Central memory CD8-positive, alpha-beta T cell (primary cell): ENCODE measurements around the gene CAV1.

ENCODE experiments used
- ATAC-seq: fragments of 150-1000 bp; cut with Tn5 transposase; replicated peaks from 2 replicates; pipeline ENCODE4 v1.10.0; 2022; ENCODE audit warnings: mild to moderate bottlenecking, moderate FRiP score, moderate number of reproducible peaks; ENCODE audit not compliant: poor library complexity, severe bottlenecking; ENCODE audit errors: extremely low read depth
- DNase-seq, 2 donors: peaks; one replicate each; pipeline ENCODE4 v3.0.0; 2021; ENCODE audit warnings: low spot score in 2 of 2
- H3K27ac Mint-ChIP-seq: one replicate; pipeline ENCODE4 v1.8.0; 2022; ENCODE audit warnings: low read depth, mild to moderate bottlenecking, moderate library complexity, mixed read lengths
- H3K27me3 Mint-ChIP-seq: one replicate; pipeline ENCODE4 v1.8.0; 2022; ENCODE audit warnings: mixed read lengths
- H3K36me3 Mint-ChIP-seq: one replicate; pipeline ENCODE4 v1.8.0; 2022; ENCODE audit warnings: mild to moderate bottlenecking, moderate library complexity, mixed read lengths; ENCODE audit not compliant: insufficient read depth
- H3K4me1 Mint-ChIP-seq: one replicate; pipeline ENCODE4 v1.8.0; 2022; ENCODE audit warnings: mixed read lengths
- H3K4me3 Mint-ChIP-seq: one replicate; pipeline ENCODE4 v1.8.0; 2022; ENCODE audit warnings: mild to moderate bottlenecking, moderate library complexity, mixed read lengths
- H3K9me3 Mint-ChIP-seq: one replicate; pipeline ENCODE4 v1.8.0; 2022; ENCODE audit warnings: mixed read lengths

The CAV1 gene

DNA sequence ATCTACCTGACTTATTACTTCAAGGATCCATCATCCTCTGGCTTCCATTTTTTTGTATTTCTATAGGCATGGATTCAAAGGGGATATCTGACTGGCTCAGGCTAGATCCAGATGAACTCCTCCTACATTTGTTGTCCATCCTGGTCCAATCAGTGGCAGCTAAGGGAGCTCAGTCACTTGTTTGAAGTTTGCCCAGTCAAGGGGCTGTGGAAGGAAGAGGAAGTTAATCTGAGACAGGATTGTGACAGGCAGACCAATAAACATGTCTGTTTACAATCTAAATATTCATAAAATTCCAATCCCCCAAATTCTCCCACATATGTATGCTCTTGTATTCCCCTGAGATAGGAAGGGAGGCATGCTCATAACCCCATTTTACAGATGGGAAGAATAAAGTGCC is 48.7 kb downstream of the CAV1 start:
- H3K4me3 Mint-ChIP-seq: no peak overlapping the region
- no peak overlapping the region for H3K27ac Mint-ChIP-seq
- peaks cover 24% of the 10 kb centered on the region for H3K27me3 Mint-ChIP-seq
- H3K4me1 Mint-ChIP-seq: no peaks in the 10 kb centered on the region
- no peaks in the 10 kb centered on the region for H3K9me3 Mint-ChIP-seq
- DNase-seq (no peak), ATAC-seq (no peak)
- no peaks in the 10 kb centered on the region for H3K36me3 Mint-ChIP-seq

DNA sequence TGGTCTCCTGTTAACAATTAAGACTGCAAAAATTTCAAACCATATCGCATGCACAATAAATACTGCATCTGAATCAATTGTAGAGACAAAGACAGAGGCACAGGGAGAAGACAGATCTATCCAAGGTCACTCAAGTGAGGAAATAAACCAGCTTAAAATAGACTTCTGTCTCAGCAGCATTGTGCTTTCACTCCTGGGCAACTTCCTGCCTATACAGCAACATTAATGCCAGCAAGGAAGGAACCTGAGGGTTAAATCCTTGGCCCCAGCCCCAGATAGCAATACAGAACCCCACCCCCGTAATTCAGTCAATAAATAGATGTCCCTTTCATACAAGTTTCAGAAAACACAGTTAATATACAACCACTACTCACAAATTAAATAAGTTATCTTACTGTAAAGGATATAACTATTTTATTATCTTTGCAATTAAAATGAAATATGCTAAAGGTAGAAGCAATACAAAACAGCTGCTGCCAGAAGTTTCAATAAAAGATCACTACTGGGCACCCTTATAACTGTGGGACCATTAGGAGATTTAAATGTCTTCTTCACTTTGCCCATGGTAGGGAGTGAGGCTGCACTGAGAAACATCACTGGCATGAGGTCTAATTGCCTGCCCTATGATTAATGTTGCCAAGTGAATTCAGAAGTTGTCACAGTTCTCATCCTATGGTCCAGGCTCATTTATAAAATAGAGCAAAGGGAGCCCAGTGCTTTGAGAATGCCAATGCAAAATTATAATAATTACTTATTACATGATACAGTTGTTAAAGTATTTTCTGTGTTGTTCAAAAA is 49.4 kb downstream of the CAV1 start:
- ATAC-seq (no peak), DNase-seq (no peak)
- H3K27me3 Mint-ChIP-seq: peaks cover 24% of the 10 kb centered on the region
- H3K36me3 Mint-ChIP-seq: no peaks in the 10 kb centered on the region
- no peaks in the 10 kb centered on the region for H3K9me3 Mint-ChIP-seq
- no peak overlapping the region for H3K27ac Mint-ChIP-seq
- no peaks in the 10 kb centered on the region for H3K4me1 Mint-ChIP-seq
- no peak overlapping the region for H3K4me3 Mint-ChIP-seq

DNA sequence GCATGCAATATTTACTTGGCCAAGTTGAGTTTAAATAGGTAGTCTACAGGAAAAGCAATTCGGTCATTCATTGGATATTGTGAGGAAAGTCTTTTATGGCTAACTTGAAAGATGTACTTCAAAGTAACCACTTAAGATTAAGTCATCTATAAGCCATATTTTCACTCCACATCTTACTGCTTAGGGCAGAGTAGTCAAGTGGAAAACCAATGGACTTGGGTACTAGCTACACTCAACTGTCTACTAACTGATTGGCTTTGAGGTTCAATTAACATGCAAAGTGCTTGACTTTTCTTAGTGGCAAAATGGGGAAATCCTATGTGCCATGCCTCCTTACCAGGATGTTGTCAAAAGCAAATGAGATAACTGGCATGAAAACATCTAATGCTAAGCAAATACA is 51.0 kb downstream of the CAV1 start:
- H3K27ac Mint-ChIP-seq: no peak overlapping the region
- no peaks in the 10 kb centered on the region for H3K4me1 Mint-ChIP-seq
- DNase-seq (no peak), ATAC-seq (no peak)
- H3K36me3 Mint-ChIP-seq: no peaks in the 10 kb centered on the region
- H3K9me3 Mint-ChIP-seq: no peaks in the 10 kb centered on the region
- H3K27me3 Mint-ChIP-seq: peaks cover 8% of the 10 kb centered on the region
- H3K4me3 Mint-ChIP-seq: no peak overlapping the region

DNA sequence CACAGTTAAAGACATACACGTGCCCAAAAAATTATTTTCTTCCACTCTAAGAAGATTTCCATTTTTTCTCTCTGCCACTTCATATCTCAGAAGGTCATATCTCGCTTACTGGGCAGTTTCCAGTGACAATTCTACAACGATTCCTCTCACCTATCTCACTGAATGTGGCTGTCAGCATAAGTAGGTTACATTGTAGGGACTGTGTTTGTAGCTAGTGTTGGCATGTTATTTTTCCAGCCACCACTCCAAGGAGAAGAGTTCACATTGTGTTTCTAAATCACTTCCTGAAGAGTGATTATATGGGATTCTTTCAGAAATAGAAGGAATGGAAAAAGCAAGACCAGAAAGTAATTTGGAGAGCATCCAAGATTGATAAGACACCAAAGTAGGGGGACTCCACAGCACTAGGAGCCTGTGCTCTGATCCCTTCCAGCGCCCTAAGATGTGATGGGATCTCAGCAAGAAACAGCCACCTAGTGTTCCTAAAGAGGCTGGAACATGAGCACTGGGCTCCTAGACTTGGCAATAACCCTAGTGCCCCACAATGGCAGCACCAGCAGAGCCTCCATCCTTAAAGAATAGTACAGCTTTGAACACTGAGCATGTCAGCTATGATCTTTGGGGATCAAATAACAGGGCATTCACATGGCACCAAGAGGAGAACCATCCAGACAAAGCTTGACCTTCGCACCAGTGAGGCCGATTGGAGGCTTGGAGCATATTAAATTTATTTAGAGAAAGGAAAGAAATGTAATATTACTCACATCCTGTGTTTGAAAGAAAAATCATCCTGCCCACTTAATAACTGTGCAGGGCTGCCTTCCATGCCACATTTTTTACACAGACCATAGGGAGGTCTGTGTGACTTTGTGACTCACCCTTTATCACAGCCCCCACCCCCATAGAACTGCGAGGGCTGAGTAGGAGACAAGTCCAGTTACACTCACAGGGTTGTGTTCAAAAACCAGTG is 51.8 kb downstream of the CAV1 start:
- Mint-ChIP-seq H3K4me3 (no peak overlapping the region), H3K4me1 (no peaks in the 10 kb centered on the region), H3K9me3 (no peaks in the 10 kb centered on the region), H3K36me3 (no peaks in the 10 kb centered on the region), H3K27me3 (no peaks in the 10 kb centered on the region), H3K27ac (no peak overlapping the region)
- ATAC-seq (peak; percentile 24), DNase-seq (no peak)

DNA sequence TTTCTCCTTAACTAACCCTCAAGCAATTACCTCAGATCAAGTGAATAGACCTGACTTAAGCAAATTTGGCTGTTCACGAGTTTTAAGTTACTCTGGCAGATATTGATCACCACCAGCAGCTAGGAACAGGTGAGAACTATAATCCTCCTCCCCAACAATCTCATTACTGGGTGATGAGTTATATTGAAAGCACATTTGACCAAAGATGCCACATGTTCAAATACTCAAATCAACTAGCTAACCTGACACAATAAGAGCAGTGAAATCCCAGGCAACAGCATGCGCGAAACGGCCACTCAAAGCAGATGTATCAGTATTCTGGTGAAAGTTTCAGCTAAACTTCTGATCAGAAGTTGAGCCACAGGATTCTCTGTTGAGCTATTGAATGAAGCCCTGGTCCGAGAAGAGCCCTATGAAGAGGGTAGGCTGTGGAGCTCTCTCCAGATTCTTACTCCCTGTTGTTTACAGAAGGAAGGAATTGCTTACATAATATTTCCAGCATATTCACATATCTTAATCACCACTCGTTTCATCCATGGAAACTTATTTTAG is 52.6 kb downstream of the CAV1 start:
- Mint-ChIP-seq H3K27ac (no peak overlapping the region), H3K4me3 (no peak overlapping the region), H3K9me3 (no peaks in the 10 kb centered on the region), H3K36me3 (no peaks in the 10 kb centered on the region), H3K4me1 (no peaks in the 10 kb centered on the region), H3K27me3 (no peaks in the 10 kb centered on the region)
- DNase-seq (no peak), ATAC-seq (no peak)

DNA sequence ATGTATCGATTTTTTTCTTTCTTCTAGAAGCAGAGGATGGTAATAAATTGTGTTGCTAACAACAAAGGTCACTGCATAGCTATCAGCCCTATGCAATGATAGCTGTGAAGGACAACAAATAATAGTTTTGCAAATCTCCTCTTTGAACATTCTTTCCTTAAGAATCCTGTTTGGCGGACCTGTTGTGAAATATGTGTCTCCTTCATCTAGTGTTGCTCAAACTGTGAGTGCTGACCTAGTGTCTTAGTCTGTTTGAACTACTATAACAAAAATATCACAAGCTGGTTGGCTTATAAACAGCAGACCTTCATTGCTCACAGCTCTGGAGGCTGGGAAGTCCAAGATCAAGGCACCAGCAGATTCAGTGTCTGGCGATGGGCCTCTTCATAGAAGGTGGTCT is 53.7 kb downstream of the CAV1 start:
- H3K9me3 Mint-ChIP-seq: no peaks in the 10 kb centered on the region
- H3K4me3 Mint-ChIP-seq: no peak overlapping the region

DNA sequence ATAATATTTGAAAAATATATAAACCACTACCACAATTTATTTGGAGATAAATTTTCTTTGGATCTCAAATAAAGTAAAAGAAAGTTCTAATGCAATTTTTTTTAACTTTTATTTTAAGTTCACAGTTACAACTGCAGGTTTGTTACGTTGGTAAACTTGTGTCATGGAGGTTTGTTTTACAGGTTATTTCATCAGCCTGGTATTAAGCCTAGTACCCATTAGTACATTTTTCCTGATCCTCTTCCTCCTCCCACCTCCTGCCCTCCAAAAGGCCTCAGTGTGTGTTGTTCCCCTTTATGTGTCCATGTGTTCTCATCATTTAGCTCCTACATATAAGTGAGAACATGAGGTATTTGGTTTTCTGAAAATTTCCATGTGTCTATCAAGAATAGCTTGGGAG is 54.5 kb downstream of the CAV1 start:
- H3K36me3 Mint-ChIP-seq: no peaks in the 10 kb centered on the region
- H3K9me3 Mint-ChIP-seq: no peaks in the 10 kb centered on the region
- no peak overlapping the region for H3K4me3 Mint-ChIP-seq
- peaks cover 12% of the 10 kb centered on the region for H3K4me1 Mint-ChIP-seq
- no peak overlapping the region for H3K27ac Mint-ChIP-seq
- DNase-seq (no peak), ATAC-seq (no peak)
- H3K27me3 Mint-ChIP-seq: no peaks in the 10 kb centered on the region

More for the DNA sequence above, 53.7 kb downstream of the CAV1 start:
- no peak for ATAC-seq
- DNase-seq: no peak
- no peak overlapping the region for H3K27ac Mint-ChIP-seq
- no peaks in the 10 kb centered on the region for H3K36me3 Mint-ChIP-seq
- H3K27me3 Mint-ChIP-seq: no peaks in the 10 kb centered on the region
- H3K4me1 Mint-ChIP-seq: peaks cover 11% of the 10 kb centered on the region

DNA sequence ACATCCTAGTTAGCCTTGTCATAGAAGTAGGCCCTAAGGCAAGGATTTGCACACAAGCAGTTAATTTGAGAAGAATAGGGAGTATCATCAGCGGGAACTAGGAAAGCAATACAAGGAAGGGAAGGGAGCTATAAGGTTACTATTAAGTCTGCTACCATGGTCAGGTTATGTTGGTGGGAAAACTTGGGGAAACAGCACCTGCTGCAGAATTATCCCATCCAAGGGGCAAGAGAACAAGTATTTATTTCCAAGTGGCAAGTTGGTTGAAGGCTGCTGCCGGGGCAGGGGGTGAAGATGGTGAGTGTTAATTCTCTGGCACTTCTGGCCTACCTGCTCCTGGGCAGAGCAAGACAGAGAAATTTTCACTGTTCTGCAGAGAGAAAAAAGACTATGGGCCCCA is 55.0 kb downstream of the CAV1 start:
- no peak for ATAC-seq
- Mint-ChIP-seq H3K4me3 (no peak overlapping the region), H3K27ac (no peak overlapping the region), H3K9me3 (no peaks in the 10 kb centered on the region), H3K27me3 (no peaks in the 10 kb centered on the region), H3K36me3 (no peaks in the 10 kb centered on the region), H3K4me1 (peaks cover 12% of the 10 kb centered on the region)
- no peak for DNase-seq

DNA sequence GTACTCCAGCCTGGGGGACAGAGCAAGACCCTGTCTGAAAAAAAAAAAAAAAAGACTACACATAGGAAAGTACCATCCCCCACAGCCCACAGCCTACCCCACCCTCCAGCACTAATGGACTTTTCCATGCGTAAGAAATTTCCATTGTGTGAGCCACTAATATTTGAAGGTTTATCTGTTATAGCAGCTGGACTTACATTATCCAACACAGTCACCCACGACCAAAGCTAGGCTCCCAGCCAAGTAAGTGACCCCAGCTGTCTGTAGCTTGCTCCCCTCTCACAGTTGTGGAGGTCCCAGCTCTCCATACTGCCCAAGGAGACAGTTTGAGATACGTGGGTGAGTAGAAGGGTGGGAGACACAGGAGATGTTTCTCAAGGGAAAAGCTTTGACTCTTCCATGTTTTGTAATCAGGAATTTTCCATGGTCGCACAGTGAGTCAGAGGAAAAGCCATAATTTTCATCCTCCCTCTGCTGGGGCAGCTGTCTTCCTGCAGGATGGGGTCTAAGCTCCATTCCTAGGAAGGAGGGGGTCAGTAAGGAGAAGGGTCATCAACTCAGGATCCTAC is 57.4 kb downstream of the CAV1 start:
- DNase-seq (no peak), ATAC-seq (no peak)
- H3K36me3 Mint-ChIP-seq: no peaks in the 10 kb centered on the region
- peaks cover 12% of the 10 kb centered on the region for H3K4me1 Mint-ChIP-seq
- H3K4me3 Mint-ChIP-seq: no peak overlapping the region
- H3K27ac Mint-ChIP-seq: no peak overlapping the region
- no peaks in the 10 kb centered on the region for H3K27me3 Mint-ChIP-seq
- no peaks in the 10 kb centered on the region for H3K9me3 Mint-ChIP-seq

DNA sequence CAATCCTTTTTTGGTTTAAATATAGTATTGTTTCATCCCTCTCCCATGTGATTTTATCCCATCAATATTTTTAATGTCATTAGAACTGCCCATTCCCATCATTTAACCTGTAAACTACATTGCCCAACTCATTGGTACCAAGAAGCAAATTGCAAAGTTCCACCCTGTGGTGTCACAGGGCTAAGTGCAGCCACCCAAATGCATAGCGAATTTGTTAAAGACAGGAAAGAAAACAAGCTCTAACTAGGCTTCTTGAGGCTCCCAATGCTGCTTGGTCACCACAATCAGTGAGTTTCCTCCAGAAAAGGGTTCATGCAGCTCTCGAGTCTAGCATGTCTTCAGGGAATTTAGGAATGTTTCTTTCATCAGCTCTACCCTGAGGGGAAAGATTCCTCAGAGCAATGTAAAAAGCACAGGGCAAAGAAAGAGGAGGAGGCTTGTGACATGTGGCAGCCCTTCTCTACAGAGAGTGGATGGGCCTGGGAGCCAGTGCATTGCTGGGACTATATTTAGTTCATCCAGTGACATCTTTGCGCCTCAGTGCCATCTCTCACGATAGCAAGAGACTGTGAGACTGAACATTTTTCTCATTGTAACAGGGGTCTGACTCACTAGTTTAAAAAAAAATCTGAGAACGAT is 58.1 kb downstream of the CAV1 start:
- H3K4me3 Mint-ChIP-seq: peak overlapping the region; percentile 58
- H3K4me1 Mint-ChIP-seq: peaks cover 12% of the 10 kb centered on the region
- H3K27ac Mint-ChIP-seq: peak overlapping the region; percentile 89
- ATAC-seq (no peak), DNase-seq (no peak)
- H3K36me3 Mint-ChIP-seq: no peaks in the 10 kb centered on the region
- H3K9me3 Mint-ChIP-seq: no peaks in the 10 kb centered on the region
- no peaks in the 10 kb centered on the region for H3K27me3 Mint-ChIP-seq

DNA sequence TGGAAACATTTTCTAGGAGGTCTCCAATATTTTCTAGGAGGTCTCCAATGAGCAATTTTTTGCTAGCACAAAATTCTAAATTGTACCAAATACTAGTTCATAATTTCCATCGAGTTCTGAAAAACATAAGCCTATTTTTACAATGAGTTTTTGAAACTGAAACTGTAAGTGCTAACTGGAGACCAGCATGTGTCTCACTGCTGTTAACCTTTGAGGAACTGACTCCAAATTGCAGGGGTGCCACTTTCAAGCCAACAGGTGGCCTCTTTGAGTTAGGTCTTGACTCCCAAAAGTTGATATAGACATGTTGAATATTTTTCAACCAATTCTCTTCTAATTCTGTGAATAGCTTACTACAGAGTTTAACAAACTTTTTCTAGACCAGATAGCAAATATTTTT is 58.8 kb downstream of the CAV1 start:
- DNase-seq: no peak

DNA sequence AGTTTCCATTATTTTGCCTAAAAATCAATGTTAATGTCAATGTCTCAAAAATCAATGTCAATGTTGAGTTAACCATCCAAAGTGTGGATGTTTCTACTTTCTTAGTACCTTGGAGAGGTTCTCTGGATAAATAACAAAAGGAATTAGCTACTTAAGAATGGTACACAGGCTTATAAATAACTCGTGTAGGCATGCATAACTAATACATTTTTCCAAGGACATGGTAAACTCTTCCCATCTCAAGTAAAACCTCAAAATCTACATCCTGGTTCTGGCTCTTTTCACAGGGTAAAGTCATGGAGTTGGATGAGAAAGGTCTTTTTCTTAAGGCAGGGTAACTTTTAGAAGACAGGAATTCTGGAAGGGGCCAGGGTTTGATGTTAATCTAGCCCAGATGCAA is 59.9 kb downstream of the CAV1 start:
- Mint-ChIP-seq H3K9me3 (no peaks in the 10 kb centered on the region), H3K27me3 (no peaks in the 10 kb centered on the region), H3K36me3 (no peaks in the 10 kb centered on the region), H3K27ac (no peak overlapping the region), H3K4me1 (peaks cover 18% of the 10 kb centered on the region), H3K4me3 (no peak overlapping the region)
- no peak for ATAC-seq
- DNase-seq: no peak

More for the DNA sequence above, 58.8 kb downstream of the CAV1 start:
- Mint-ChIP-seq H3K4me3 (peak overlapping the region; percentile 58), H3K27ac (peak overlapping the region; percentile 89), H3K36me3 (no peaks in the 10 kb centered on the region), H3K4me1 (peaks cover 16% of the 10 kb centered on the region), H3K9me3 (no peaks in the 10 kb centered on the region), H3K27me3 (no peaks in the 10 kb centered on the region)
- ATAC-seq: peak; percentile 40
